NCI-H2107 treated with DMSO at 0.1 percent for 48 hours (cell line): Measurements from ENCODE around the gene YBX1.
"Not testable (repeated sequence)": the region's sequence is repeated elsewhere in the genome, so short reads cannot be mapped to it uniquely, and the experiment has no call there.

Experiments
- DNase-seq: peaks from one replicate; lab custom pipeline; 2025; ENCODE audit not compliant: unreplicated experiment; lab: John Stamatoyannopoulos, UW

Gene YBX1

DNA sequence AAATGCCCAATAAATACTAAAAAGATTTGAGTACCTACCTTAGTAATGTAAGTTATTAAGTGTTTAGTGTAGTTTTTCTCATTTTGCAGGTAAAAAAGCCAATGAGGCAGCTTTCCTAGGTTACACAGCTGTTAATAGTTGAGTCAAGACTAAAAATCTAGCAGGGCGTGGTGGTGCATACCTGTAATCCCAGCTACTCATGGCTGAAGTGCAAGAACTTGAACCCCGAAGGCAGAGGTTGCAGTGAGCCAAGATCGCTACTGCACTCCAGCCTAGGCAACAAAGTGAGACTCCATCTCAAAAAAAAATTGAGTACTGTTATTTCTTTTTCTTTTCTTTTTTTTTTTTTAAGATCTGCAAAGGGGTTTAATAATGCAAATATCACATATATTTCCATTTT lies 7.7 kb downstream of the YBX1 start:
- no peak for DNase-seq

DNA sequence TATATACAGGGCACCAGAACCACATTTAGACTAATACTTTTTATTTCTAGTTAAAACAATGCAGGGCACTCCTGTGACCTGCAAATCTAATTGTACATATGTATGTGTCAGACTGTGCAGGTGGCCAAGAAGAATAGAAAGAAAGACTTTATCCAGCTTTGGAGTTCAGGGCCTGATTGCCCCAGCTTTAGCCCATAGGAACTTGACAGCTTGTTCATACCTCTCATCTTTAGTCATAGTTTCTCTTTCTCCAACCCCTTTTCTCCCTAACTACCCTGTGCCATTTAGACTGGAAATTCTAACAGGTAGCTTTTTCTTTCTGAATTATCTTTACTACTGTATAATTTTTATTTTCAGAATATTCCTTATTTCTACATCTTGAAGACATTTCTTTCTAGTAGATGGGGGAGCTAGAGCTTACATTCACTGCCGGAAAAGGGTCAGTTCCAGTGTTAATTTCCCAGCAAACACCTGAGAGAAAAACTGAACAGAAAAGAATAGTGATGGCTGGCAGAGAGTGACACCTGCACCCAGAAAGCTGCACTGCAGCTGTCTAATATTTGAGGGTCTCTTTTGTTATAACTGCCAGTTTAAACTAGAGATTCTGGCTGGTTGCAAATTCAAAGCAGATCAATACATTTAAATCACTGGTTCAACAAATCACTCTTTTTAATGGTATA lies 8.4 kb downstream of the YBX1 start:
- no peak for DNase-seq

DNA sequence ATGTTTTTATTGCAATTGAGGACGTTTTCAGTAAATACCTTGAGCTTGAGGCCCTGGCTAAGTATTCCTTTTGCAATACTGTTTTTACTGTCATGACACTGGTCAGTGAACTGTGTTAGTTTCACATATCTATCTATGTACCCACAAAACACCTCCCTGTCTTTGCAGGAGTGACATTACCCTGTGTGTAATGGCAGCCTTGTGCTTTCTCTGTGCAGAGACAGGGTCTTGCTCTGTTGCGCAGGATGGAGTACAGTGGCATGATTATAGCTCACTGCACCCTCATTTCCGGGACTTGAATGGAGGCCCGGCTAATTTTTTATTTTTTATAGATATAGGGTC lies 8.9 kb downstream of the YBX1 start:
- DNase-seq = no peak

DNA sequence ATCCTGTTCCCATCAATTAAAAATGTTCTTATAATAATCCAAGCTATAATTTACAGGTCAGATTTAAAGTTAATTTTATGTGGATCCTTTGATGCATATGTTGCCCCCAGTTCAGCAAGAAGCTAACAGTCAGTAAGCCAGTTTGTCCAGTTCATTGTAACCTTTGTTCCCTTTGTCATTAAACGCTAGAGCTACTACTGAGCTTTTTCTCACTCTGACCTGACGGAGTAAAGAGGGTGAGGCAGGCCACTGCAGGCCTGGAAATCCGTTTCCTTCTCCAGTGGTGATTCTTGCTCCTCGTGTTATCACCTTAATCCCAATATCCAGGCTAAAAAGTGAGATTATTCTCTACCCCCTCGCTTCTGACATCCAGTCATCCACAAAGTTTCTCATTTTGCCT lies 10.2 kb downstream of the YBX1 start:
- no peak for DNase-seq

- DNase-seq = no peak
Measured at GRCh38 chr1:42692911-42693310, 10.7 kb downstream of the YBX1 start.

DNA sequence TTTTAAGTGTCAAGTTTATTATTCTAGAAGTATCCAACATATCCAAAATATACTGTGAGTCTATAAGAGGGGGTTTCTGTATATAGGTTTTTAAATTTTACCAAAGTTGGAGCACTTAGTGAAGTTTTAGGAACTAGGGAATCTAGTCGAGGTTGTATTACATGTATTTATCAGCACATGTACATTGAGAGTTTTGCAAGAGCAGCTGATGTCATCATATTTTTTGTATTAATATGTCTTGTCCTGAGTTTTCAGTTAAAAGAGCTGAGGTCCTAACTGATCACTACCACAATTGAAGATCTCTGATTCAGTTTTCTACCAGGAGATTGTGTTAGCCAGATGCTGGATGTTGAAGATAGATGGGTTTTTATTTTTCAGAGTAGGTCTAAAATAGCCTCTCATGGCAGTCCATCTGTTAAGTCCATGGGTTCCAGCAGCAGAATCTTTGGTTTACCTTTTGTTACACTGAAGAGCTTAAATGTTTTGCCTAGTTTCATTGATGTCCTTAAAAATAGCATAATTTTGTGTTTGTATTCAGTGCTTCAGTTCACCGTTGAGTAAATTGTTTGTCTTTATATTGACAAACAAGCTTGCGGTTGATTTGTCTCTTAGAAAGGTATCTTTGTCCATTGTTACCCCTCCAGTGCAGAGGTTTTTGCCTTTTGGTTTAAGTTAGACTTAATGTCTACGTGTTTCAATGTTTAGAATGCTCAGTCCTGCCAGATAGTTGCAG lies 16.0 kb downstream of the YBX1 start:
- DNase-seq = no peak

GRCh38 chr1:42700006-42700405 lies 17.8 kb downstream of the YBX1 start:
- no peak for DNase-seq

GRCh38 chr1:42703888-42704464 lies 21.8 kb downstream of the YBX1 start:
- no peak for DNase-seq

DNA sequence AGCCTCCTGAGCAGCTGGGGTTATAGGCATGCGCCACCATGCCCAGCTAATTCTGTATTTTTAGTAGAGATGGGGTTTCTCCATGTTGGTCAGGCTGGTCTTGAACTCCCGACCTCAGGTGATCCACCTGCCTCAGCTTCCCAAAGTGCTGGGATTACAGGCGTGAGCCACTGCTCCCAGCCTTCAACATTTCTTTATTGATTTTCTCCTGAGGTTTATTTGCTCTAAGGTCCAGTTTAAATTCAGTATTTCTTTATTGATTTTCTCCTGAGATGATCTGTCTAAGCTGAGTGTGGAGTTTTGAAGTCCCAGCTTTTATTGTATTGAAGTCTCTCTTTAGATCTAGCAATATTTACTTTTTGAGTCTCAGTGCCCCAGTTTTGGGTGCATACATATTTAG lies 30.6 kb downstream of the YBX1 start:
- DNase-seq = not testable (repeated sequence)

- no peak for DNase-seq
Measured at GRCh38 chr1:42713293-42713692, 31.1 kb downstream of the YBX1 start.

- not testable (repeated sequence) for DNase-seq
Measured at GRCh38 chr1:42714441-42714840, 32.2 kb downstream of the YBX1 start.

- no peak for DNase-seq
Measured at GRCh38 chr1:42720868-42721267, 38.6 kb downstream of the YBX1 start.

DNA sequence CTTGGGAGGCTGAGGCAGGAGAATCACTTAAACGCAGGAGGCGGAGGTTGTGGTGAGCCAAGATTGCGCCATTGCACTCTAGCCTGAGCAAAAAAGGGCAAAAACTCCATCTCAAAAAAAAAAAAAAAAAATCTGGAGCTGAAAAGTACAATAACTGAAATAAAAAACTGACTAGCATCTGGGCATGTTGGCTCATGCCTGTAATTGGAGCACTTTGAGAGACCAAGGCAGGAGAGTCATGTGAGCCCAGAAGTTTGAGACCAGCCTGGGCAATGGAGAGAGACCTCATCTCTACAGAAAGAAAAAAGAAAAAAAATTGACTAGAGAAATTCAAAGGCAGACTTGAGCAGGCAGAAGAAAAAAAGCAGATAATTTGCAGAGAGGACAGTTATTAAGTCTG lies 39.7 kb downstream of the YBX1 start:
- no peak for DNase-seq

DNA sequence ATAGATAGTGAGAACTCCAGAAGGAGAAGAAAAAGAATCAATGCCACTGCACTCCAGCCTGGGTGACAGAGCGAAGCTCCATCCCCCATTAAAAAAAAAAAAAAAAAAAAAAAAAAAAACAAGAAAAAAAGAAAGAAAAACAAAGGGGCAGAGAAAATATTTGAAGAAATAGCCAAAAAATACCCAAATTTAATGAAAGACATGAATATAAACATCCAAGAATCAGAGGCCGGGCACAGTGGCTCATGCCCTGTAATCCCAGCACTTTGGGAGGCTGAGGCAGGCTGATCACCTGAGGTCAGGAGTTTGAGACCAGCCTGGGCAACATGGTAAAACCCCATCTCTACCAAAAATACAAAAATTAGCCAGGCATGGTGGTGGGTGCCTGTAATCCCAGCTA lies 40.2 kb downstream of the YBX1 start:
- not testable (repeated sequence) for DNase-seq

- no peak for DNase-seq
Measured at GRCh38 chr1:42723511-42723910, 41.3 kb downstream of the YBX1 start.

DNA sequence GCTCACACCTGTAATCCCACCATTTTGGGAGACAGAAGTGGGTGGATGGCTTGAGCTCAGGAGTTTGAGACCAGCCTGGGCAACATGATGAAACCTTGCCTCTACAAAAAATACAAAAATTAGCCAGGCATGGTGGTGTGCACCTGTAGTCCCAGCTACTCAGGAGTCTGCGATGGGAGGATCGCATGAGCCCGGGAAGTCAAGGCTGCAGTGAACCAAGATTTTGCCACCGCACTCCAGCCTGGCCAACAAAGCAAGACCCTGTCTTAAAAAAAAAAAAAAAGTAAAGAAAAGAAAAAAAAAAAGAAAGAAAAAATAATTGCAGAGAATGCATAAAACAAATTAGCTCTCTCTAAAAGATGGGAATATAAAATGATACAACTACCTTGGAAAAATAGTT lies 43.6 kb downstream of the YBX1 start:
- DNase-seq = not testable (repeated sequence)

DNA sequence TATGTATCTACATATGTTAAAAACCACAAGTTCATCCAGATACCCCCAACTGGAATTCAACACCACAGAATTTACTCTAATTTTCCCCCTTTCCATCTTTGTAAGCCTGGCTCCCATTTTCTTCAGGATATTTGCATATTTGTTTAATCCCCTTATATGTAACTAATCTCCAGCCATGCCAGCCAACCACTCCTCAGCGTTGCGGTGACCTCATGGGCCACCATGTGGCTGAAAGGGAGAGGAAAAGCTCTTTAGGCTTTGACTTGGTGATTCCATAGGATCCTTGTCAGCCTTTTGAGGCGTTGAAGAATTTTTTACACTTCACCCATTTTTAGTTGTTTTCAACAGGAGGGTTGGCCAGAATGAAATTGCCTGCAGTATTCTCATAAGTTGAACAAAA lies 47.8 kb downstream of the YBX1 start:
- no peak for DNase-seq

DNA sequence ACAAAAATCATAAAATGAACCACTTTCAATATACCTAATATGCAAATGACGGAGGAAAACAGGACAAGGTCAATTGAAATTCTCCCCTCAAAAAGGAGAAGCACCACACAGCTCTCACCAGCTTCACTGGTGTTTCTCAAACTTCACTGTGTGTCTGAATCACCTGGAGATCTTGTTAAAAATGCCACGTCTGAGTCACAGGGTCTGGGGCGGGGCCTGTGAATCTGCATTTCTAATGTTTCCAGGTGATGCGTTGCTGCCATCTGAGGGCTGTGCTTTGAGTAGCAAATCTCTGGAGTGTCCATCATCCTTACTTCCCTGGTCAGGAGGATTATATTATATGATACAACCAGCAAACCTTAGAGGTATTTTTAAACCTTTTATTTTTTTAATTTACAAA lies 48.8 kb downstream of the YBX1 start:
- no peak for DNase-seq

- no peak for DNase-seq
Measured at GRCh38 chr1:42731585-42731984, 49.4 kb downstream of the YBX1 start.

DNA sequence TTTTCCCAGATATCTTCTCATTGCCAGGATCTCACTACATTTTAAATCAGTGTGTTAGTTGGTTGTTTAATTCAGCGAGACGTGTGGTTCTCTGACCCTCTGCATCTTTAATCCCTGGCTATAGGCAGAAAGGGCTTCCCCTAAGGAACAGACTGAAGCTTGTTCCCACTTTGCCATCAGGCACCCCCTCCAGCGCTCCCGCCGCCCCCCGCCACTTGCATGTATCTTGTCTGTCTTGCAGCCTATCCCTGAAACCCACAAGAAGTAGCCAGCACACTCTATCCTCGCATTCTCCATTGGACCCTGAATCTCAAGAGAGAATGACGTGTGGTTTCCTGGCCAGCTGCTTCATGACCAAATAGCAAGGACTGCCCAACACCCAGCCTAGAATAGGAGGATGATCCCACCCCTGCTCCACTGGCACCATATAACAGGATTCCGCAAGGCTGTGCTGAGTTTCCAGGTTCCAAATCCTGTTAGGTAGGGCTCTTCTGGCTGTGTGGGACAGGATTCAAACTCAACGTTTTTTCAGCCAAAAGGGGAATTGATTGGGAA lies 50.0 kb downstream of the YBX1 start:
- DNase-seq = no peak

- no peak for DNase-seq
Measured at GRCh38 chr1:42733415-42734200, 51.4 kb downstream of the YBX1 start.
